B cell (primary cell): Measurements from ENCODE around the gene KLF12. TPM values are rescaled to one million over a fixed set of nuclear protein-coding genes. Genes with fewer than 3 reads are reported as not detected.

Experiments
- ATAC-seq: fragments of 200-7000 bp; cut with Tn5 transposase; one replicate; pipeline ENCODE4 v1.10.0; 2021; ENCODE audit warnings: low read depth, mild to moderate bottlenecking, moderate number of reproducible peaks, moderate library complexity
- CTCF ChIA-PET: fragments of 350-600 bp; sonication (Branson Sonifier 250); formaldehyde crosslinking; loops from one replicate; lab custom pipeline; 2021; ENCODE audit warnings: antibody characterized with exemption, inconsistent platforms; lab: Charles Lee
- POLR2A ChIA-PET: fragments of 350-600 bp; sonication (Branson Sonifier 250); formaldehyde crosslinking; loops from one replicate; lab custom pipeline; 2021; ENCODE audit warnings: antibody characterized with exemption; lab: Charles Lee
- DNase-seq: peaks from one replicate; pipeline ENCODE4 v3.0.0; 2013
- H2AFZ ChIP-seq: 2 replicates; pipeline ENCODE4 v1.6.1; 2012; ENCODE audit warnings: mild to moderate bottlenecking, low read depth, low read length; ENCODE audit not compliant: insufficient read depth, poor library complexity, severe bottlenecking
- H3K27ac ChIP-seq, 2 donors: 1 replicate in 1 of 2; 2 replicates in 1 of 2; pipeline ENCODE4 v1.5.1; 2012 to 2013; ENCODE audit warnings: low read length in 2 of 2, mild to moderate bottlenecking in 2 of 2, moderate library complexity in 1 of 2
- H3K27me3 ChIP-seq, 4 experiments: fragments of 200-600 bp in 1 of 4; sonication (generic) in 1 of 4; replicated peaks in 1 of 4; 1 replicate in 2 of 4; 2 replicates in 2 of 4; pipeline versions ENCODE4 v1.6.1 to v1.7.0; 2013 to 2016; ENCODE audit warnings: low read length in 3 of 4, mild to moderate bottlenecking in 2 of 4, mixed read lengths in 1 of 4, moderate library complexity in 1 of 4; ENCODE audit not compliant: insufficient read depth in 4 of 4, control insufficient read depth in 3 of 4; ENCODE audit errors: control extremely low read depth in 1 of 4
- H3K36me3 ChIP-seq, 2 experiments: replicated peaks in 1 of 2; 1 replicate in 1 of 2; 2 replicates in 1 of 2; pipeline versions ENCODE4 v1.6.1 to v1.7.1; 2013; ENCODE audit warnings: low read length in 1 of 2; ENCODE audit not compliant: insufficient read depth in 2 of 2, control insufficient read depth in 1 of 2; ENCODE audit errors: control extremely low read depth in 1 of 2, extremely low read depth in 1 of 2
- H3K4me1 ChIP-seq, 2 donors: fragments of 200-600 bp in 1 of 2; sonication (generic) in 1 of 2; 1 replicate in 1 of 2; 2 replicates in 1 of 2; pipeline versions ENCODE4 v1.5.1 to v1.6.1; 2013 to 2017; ENCODE audit warnings: low read length in 2 of 2; ENCODE audit not compliant: control insufficient read depth in 2 of 2, insufficient read depth in 2 of 2
- H3K4me2 ChIP-seq: replicated peaks from 2 replicates; pipeline ENCODE3; 2012; ENCODE audit warnings: mild to moderate bottlenecking, low read depth, low read length; ENCODE audit not compliant: poor library complexity, severe bottlenecking
- H3K4me3 ChIP-seq, 5 experiments: fragments of 200-600 bp in 1 of 5; sonication (generic) in 1 of 5; 1 replicate in 3 of 5; 2 replicates in 2 of 5; pipeline versions ENCODE4 v1.5.1 to v1.7.0; 2011 to 2016; ENCODE audit warnings: low read length in 4 of 5, mild to moderate bottlenecking in 4 of 5, low read depth in 2 of 5, control low read depth in 1 of 5, moderate library complexity in 1 of 5; ENCODE audit not compliant: insufficient read depth in 1 of 5; ENCODE audit errors: control extremely low read depth in 1 of 5, extremely low read depth in 1 of 5
- H3K79me2 ChIP-seq: fragments of 200-600 bp; sonication (generic); one replicate; pipeline ENCODE4 v1.6.0; 2016; ENCODE audit warnings: low read length; ENCODE audit not compliant: control insufficient read depth, insufficient read depth
- H3K9ac ChIP-seq: fragments of 200-600 bp; sonication (generic); 2 replicates; pipeline ENCODE4 v1.6.1; 2017; ENCODE audit warnings: mild to moderate bottlenecking, low read length, moderate library complexity
- H3K9me3 ChIP-seq, 3 donors: one replicate each; pipeline versions ENCODE4 v1.6.1 to v1.7.1; 2013; ENCODE audit warnings: low read length in 2 of 3; ENCODE audit not compliant: control insufficient read depth in 2 of 3, insufficient read depth in 1 of 3; ENCODE audit errors: control extremely low read depth in 1 of 3
- H4K20me1 ChIP-seq: 2 replicates; pipeline ENCODE4 v1.6.0; 2012; ENCODE audit warnings: mild to moderate bottlenecking, low read length; ENCODE audit not compliant: insufficient read depth, control insufficient read depth, poor library complexity, severe bottlenecking
- H3K27ac Mint-ChIP-seq: one replicate; pipeline ENCODE4 v1.8.0; 2021; ENCODE audit warnings: mixed read lengths
- H3K27me3 Mint-ChIP-seq: one replicate; pipeline ENCODE4 v1.8.0; 2021; ENCODE audit warnings: mixed read lengths
- H3K4me1 Mint-ChIP-seq: one replicate; pipeline ENCODE4 v1.8.0; 2021; ENCODE audit warnings: mixed read lengths
- H3K4me3 Mint-ChIP-seq: one replicate; pipeline ENCODE4 v1.8.0; 2021; ENCODE audit warnings: mixed read lengths
- H3K9me3 Mint-ChIP-seq: one replicate; pipeline ENCODE4 v1.8.0; 2022; ENCODE audit warnings: mixed read lengths; ENCODE audit not compliant: insufficient read depth
- CTCF ChIP-seq: fragments of 200-600 bp; IDR thresholded peaks from one replicate; pipeline ENCODE4 v1.8.0; 2022; ENCODE audit warnings: antibody characterized with exemption, mild to moderate bottlenecking
- EZH2 ChIP-seq: IDR thresholded peaks from 2 replicates; pipeline ENCODE4 v1.6.1; 2012; ENCODE audit warnings: borderline replicate concordance, low read depth, mild to moderate bottlenecking, moderate library complexity, low read length; ENCODE audit not compliant: insufficient read depth, poor library complexity, severe bottlenecking
- WGBS: methylation state at CpG from one replicate; pipeline ENCODE4 v1.1.5; 2013; ENCODE audit warnings: missing lambda C conversion rate; ENCODE audit not compliant: insufficient coverage; 5-methylcytosine and 5-hydroxymethylcytosine counted together
- intact Hi-C: fragments of 100-400 bp; cut with micrococcal nuclease; formaldehyde crosslinking; loops from one replicate; pipeline ENCODE4 v1.10.0; 2022
- polyA plus RNA-seq: library from polyadenylated mRNA; depleted of rRNA; stranded (reverse); fragments of >200 nt; gene quantifications from 2 replicates; pipeline ENCODE4 v1.2.3, GENCODE V29; 2012
- total RNA-seq, 2 donors: library from RNA; stranded (reverse); fragments of 120-200 nt in 1 of 2; gene quantifications; 1 replicate in 1 of 2; 2 replicates in 1 of 2; pipeline versions ENCODE4 v1.2.3 to v1.2.4, GENCODE V29; 2013 to 2022

The KLF12 gene
- total and polyA plus RNA-seq, 2 donors (not counting 1 experiment from before 2014, with no cell fraction given): 6.7 to 55.7 TPM

- H3K4me3 ChIP-seq: no peak overlapping the region
- WGBS: no CpG with 5 or more reads among the region's 2 CpGs
Observed at GRCh38 chr13:74145249-74145975, 11.2 kb upstream of the KLF12 start.

More at GRCh38 chr13:74145249-74145975, 11.2 kb upstream of the KLF12 start:
- no peaks in the 10 kb centered on the region for H3K4me1 ChIP-seq
- Mint-ChIP-seq H3K27me3 (no peaks in the 10 kb centered on the region), H3K27ac (no peak overlapping the region), H3K4me1 (no peaks in the 10 kb centered on the region), H3K9me3 (no peaks in the 10 kb centered on the region), H3K4me3 (no peak overlapping the region)
- CTCF ChIA-PET: no interaction called here
- H3K27ac ChIP-seq: no peak overlapping the region
- H3K36me3 ChIP-seq: no peaks in the 10 kb centered on the region
- no peak overlapping the region for H3K9ac ChIP-seq
- H3K9me3 ChIP-seq: no peaks in the 10 kb centered on the region
- no peaks in the 10 kb centered on the region for H3K79me2 ChIP-seq
- POLR2A ChIA-PET: no interaction called here
- ATAC-seq (no peak), DNase-seq (no peak)
- H2AFZ ChIP-seq: no peak overlapping the region
- intact Hi-C loops: no loop called here
- H3K27me3 ChIP-seq: peaks cover 0 to 3% (median 0%) of the 10 kb centered on the region in 4 experiments
- no peak overlapping the region for H3K4me2 ChIP-seq
- no peak for TF ChIP-seq EZH2
- TF ChIP-seq CTCF: no peak
- no peaks in the 10 kb centered on the region for H4K20me1 ChIP-seq
